Loucy (cell line): Measurements from ENCODE around the gene PCCB.
"Not testable (repeated sequence)": the region's sequence is repeated elsewhere in the genome, so short reads cannot be mapped to it uniquely, and the experiment has no call there.

Experiments used
- H2AFZ ChIP-seq: fragments of 200-600 bp; sonication (generic); 2 replicates; pipeline ENCODE4 v1.6.0; 2016; ENCODE audit warnings: antibody characterized with exemption, mild to moderate bottlenecking, low read length, moderate library complexity
- H3F3A ChIP-seq: fragments of 200-600 bp; 2 replicates; pipeline ENCODE4 v1.6.0; 2016; ENCODE audit warnings: antibody characterized with exemption, low read depth, mild to moderate bottlenecking
- H3K27me3 ChIP-seq: fragments of 200-600 bp; sonication (generic); 2 replicates; pipeline ENCODE4 v1.6.1; 2014; ENCODE audit warnings: low read length, mild to moderate bottlenecking; ENCODE audit not compliant: insufficient read depth, poor library complexity, severe bottlenecking
- H3K36me3 ChIP-seq: fragments of 200-600 bp; sonication (generic); 2 replicates; pipeline ENCODE4 v1.6.1; 2016; ENCODE audit warnings: low read length; ENCODE audit not compliant: insufficient read depth
- H3K4me1 ChIP-seq: fragments of 200-600 bp; sonication (generic); 2 replicates; pipeline ENCODE4 v1.5.1; 2014; ENCODE audit warnings: low read length, mild to moderate bottlenecking; ENCODE audit not compliant: insufficient read depth, poor library complexity, severe bottlenecking
- H3K4me2 ChIP-seq: fragments of 200-600 bp; sonication (generic); 2 replicates; pipeline ENCODE4 v1.6.0; 2014; ENCODE audit warnings: antibody characterized with exemption, low read length, low read depth, mild to moderate bottlenecking; ENCODE audit not compliant: poor library complexity, severe bottlenecking
- H3K4me3 ChIP-seq: fragments of 200-600 bp; sonication (generic); 2 replicates; pipeline ENCODE4 v1.5.1; 2014; ENCODE audit warnings: low read length, mild to moderate bottlenecking, mixed read lengths; ENCODE audit not compliant: poor library complexity, severe bottlenecking
- H3K79me2 ChIP-seq: fragments of 200-600 bp; sonication (generic); 2 replicates; pipeline ENCODE4 v1.6.1; 2014; ENCODE audit warnings: low read length; ENCODE audit not compliant: insufficient read depth
- H3K9ac ChIP-seq: fragments of 200-600 bp; sonication (generic); 2 replicates; pipeline ENCODE4 v1.6.0; 2014; ENCODE audit warnings: mild to moderate bottlenecking, low read depth, low read length, moderate library complexity; ENCODE audit not compliant: poor library complexity, severe bottlenecking
- H3K9me2 ChIP-seq: fragments of 200-600 bp; sonication (generic); replicated peaks from 2 replicates; pipeline ENCODE4 v1.6.1; 2016; ENCODE audit warnings: low read depth, low read length, mixed read lengths
- H3K9me3 ChIP-seq: fragments of 200-600 bp; sonication (generic); 2 replicates; pipeline ENCODE4 v1.6.1; 2014; ENCODE audit warnings: mild to moderate bottlenecking, antibody characterized with exemption, low read length, low read depth; ENCODE audit not compliant: insufficient read depth
- H4K20me1 ChIP-seq: fragments of 200-600 bp; sonication (generic); 2 replicates; pipeline ENCODE4 v1.6.0; 2014; ENCODE audit warnings: antibody characterized with exemption, low read length, mild to moderate bottlenecking; ENCODE audit not compliant: insufficient read depth, poor library complexity, severe bottlenecking
- EZH2phosphoT487 ChIP-seq: fragments of 200-600 bp; IDR thresholded peaks from 2 replicates; pipeline ENCODE4 v1.6.1; 2018; ENCODE audit warnings: antibody characterized with exemption, mild to moderate bottlenecking, moderate library complexity, borderline replicate concordance
- TF ChIP-seq, protein P1 (sequence below): fragments of 200-600 bp; sonication (generic); conservative IDR thresholded peaks from 2 replicates; pipeline ENCODE4 v1.5.1; 2014; ENCODE audit warnings: mild to moderate bottlenecking, antibody characterized with exemption, low read length

Gene PCCB

DNA sequence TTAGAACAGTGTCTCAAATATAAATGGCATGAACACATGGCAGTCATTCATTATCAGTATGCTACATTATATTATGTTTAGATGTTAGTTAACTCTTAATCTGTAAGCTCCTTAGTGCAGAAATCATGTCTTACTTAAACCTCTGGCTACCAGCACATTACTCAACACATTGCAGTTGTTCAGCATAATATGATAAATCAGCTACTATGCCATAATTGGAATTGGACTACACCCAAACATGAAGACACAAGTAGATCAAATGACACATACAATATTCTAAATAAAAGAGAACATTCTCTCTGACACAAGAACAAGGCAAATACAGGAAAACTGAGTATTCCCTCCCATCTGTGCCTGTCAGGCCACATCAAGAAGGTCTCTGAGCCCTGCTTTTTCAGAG is 116.1 kb downstream of the PCCB start:
- H3K9me3 ChIP-seq: no peaks in the 10 kb centered on the region
- no peaks in the 10 kb centered on the region for H3K27me3 ChIP-seq
- H3K4me3 ChIP-seq: no peak overlapping the region
- H3K36me3 ChIP-seq: peaks cover 18% of the 10 kb centered on the region; the same call in 1 of the 2 replicates
- H4K20me1 ChIP-seq: no peaks in the 10 kb centered on the region
- H3K9ac ChIP-seq: no peak overlapping the region
- TF ChIP-seq, protein P1, sequence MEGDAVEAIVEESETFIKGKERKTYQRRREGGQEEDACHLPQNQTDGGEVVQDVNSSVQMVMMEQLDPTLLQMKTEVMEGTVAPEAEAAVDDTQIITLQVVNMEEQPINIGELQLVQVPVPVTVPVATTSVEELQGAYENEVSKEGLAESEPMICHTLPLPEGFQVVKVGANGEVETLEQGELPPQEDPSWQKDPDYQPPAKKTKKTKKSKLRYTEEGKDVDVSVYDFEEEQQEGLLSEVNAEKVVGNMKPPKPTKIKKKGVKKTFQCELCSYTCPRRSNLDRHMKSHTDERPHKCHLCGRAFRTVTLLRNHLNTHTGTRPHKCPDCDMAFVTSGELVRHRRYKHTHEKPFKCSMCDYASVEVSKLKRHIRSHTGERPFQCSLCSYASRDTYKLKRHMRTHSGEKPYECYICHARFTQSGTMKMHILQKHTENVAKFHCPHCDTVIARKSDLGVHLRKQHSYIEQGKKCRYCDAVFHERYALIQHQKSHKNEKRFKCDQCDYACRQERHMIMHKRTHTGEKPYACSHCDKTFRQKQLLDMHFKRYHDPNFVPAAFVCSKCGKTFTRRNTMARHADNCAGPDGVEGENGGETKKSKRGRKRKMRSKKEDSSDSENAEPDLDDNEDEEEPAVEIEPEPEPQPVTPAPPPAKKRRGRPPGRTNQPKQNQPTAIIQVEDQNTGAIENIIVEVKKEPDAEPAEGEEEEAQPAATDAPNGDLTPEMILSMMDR: no peak
- TF ChIP-seq EZH2phosphoT487: no peak
- H3K4me2 ChIP-seq: no peak overlapping the region
- no peaks in the 10 kb centered on the region for H3K4me1 ChIP-seq
- no peaks in the 10 kb centered on the region for H3K79me2 ChIP-seq
- H3K9me2 ChIP-seq: no peaks in the 10 kb centered on the region
- no peak overlapping the region for H2AFZ ChIP-seq
- H3F3A ChIP-seq: no peaks in the 10 kb centered on the region

DNA sequence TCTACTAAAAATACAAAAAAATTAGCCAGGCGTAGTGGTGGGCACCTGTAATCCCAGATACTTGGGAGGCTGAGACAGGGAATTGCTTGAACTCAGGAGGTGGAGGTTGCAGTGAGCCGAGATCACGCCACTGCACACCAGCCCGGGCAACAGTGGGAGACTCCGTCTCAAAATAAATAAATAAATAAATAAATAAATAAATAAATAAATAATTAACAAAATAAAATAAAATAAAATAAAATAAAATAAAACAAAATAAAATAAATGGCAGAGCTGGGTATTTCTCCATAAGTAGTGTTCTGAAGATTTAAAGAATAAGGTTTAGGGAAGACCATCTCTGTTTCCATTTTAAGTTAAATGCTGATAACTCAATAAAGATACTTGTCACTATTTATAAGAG is 125.7 kb downstream of the PCCB start:
- H3K36me3 ChIP-seq: peaks cover 10% of the 10 kb centered on the region; the same call in 1 of the 2 replicates
- H3K4me3 ChIP-seq, H3K9ac ChIP-seq, H2AFZ ChIP-seq, H3K4me2 ChIP-seq, H3K4me1 ChIP-seq, H4K20me1 ChIP-seq, H3K9me2 ChIP-seq, H3K9me3 ChIP-seq, H3K79me2 ChIP-seq, H3F3A ChIP-seq, H3K27me3 ChIP-seq: not testable (repeated sequence)

DNA sequence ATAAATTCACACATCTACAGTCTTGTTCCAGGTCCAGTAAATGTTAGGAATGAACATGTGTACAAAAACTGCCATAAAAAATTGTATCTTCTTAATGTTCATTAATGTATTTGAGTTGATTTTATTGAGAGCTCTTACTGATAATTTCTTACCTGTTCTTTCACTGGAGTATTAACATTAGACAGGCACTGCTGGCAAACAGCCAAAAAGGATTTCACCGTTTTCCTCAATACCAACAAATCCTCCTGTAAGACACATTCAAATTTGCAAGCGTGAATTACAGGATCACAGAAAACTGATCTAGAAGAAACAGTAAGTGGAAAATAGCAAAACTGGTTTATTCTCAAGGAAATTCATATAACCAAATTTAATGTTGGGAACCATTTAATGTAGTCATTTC is 127.4 kb downstream of the PCCB start:
- TF ChIP-seq, protein P1: no peak
- TF ChIP-seq EZH2phosphoT487: no peak
- H3K27me3 ChIP-seq: no peaks in the 10 kb centered on the region

DNA sequence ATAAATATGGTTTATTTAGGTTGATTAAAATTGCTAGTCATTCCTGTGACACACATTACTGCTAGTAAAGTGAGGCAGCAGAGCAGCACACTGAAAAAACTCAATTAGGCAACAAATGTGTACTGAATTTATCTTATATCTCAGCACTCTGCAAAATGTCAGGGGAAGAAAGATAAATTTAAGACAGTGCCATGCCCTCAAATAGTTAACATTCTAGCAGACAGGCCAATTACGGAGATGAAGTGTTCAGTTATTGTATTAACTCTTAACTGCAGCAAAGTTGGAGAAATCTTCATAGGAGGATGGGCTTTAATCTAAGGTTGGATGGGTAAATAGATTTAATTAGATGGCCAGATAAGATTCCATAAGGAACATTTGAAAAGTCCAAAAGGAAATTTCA is 127.9 kb downstream of the PCCB start:
- Histone ChIP-seq H3F3A (no peaks in the 10 kb centered on the region), H3K27me3 (no peaks in the 10 kb centered on the region), H4K20me1 (no peaks in the 10 kb centered on the region), H3K4me3 (no peak overlapping the region), H3K4me1 (no peaks in the 10 kb centered on the region), H3K9me2 (no peaks in the 10 kb centered on the region), H3K4me2 (no peak overlapping the region), H2AFZ (no peak overlapping the region), H3K9ac (no peak overlapping the region), H3K36me3 (peaks cover 10% of the 10 kb centered on the region; the same call in 1 of the 2 replicates), H3K9me3 (no peaks in the 10 kb centered on the region), H3K79me2 (no peaks in the 10 kb centered on the region)
- TF ChIP-seq, protein P1: no peak

More for the DNA sequence above, 127.4 kb downstream of the PCCB start:
- no peak overlapping the region for H3K9ac ChIP-seq
- no peak overlapping the region for H3K4me2 ChIP-seq
- peaks cover 10% of the 10 kb centered on the region; the same call in 1 of the 2 replicates for H3K36me3 ChIP-seq
- no peaks in the 10 kb centered on the region for H3K9me3 ChIP-seq
- H3K9me2 ChIP-seq: no peaks in the 10 kb centered on the region
- no peak overlapping the region for H3K4me3 ChIP-seq
- no peaks in the 10 kb centered on the region for H4K20me1 ChIP-seq
- H3K4me1 ChIP-seq: no peaks in the 10 kb centered on the region
- no peaks in the 10 kb centered on the region for H3F3A ChIP-seq
- H2AFZ ChIP-seq: no peak overlapping the region
- H3K79me2 ChIP-seq: no peaks in the 10 kb centered on the region
